T-helper 17 cell (primary cell): Measurements from ENCODE around the gene RRAGC. TPM values are rescaled to one million over a fixed set of nuclear protein-coding genes. Genes with fewer than 3 reads are reported as not detected.
A peak's percentile ranks its signal among the peaks of the same experiment; 100 is the strongest.
"Not testable (repeated sequence)": the region's sequence is repeated elsewhere in the genome, so short reads cannot be mapped to it uniquely, and the experiment has no call there.

Experiments
- ATAC-seq: fragments of 150-1000 bp; cut with Tn5 transposase; 2 replicates; pipeline ENCODE4 v1.10.0; 2021; ENCODE audit warnings: mild to moderate bottlenecking, moderate library complexity
- DNase-seq, 3 donors: peaks; one replicate each; pipeline versions ENCODE4 v3.0.0 to v3.0.0-alpha.2; 2020 to 2021
- H3K9me3 ChIP-seq: one replicate; pipeline ENCODE4 v1.7.0; 2013; ENCODE audit warnings: low read length, mild to moderate bottlenecking; ENCODE audit not compliant: control insufficient read depth, poor library complexity, severe bottlenecking
- H3K27ac Mint-ChIP-seq: one replicate; pipeline ENCODE4 v1.8.0; 2022; ENCODE audit warnings: mild to moderate bottlenecking, moderate library complexity, mixed read lengths
- H3K27me3 Mint-ChIP-seq: one replicate; pipeline ENCODE4 v1.8.0; 2022; ENCODE audit warnings: mixed read lengths
- H3K36me3 Mint-ChIP-seq: one replicate; pipeline ENCODE4 v1.8.0; 2022; ENCODE audit warnings: low read depth, mixed read lengths
- H3K4me1 Mint-ChIP-seq: one replicate; pipeline ENCODE4 v1.8.0; 2022; ENCODE audit warnings: mild to moderate bottlenecking, mixed read lengths
- H3K4me3 Mint-ChIP-seq: one replicate; pipeline ENCODE4 v1.8.0; 2022; ENCODE audit warnings: mild to moderate bottlenecking, moderate library complexity, mixed read lengths
- total RNA-seq, 4 donors: library from RNA in 2 of 4; stranded (reverse) in 2 of 4; gene quantifications; one replicate each; pipeline ENCODE4 v1.2.3 and lab custom pipeline; 2022 to 2026

RRAGC gene
- total RNA-seq, 2 donors from 2014 or later, result 15.8 to 16.9 TPM

GRCh38 chr1:38818175-38818976, 41.2 kb downstream of the RRAGC start:
- H3K9me3 ChIP-seq, result no peaks in the 10 kb centered on the region
- Mint-ChIP-seq H3K4me1 (peaks cover 4% of the 10 kb centered on the region), H3K27ac (no peak overlapping the region), H3K36me3 (no peaks in the 10 kb centered on the region), H3K4me3 (peak overlapping the region; percentile 67), H3K27me3 (peaks cover 81% of the 10 kb centered on the region)
- ATAC-seq (peak; percentile 69), DNase-seq (peak; percentile 32 to 41 (median 37))

GRCh38 chr1:38817267-38818174, 42.1 kb downstream of the RRAGC start:
- H3K27me3 Mint-ChIP-seq, result peaks cover 83% of the 10 kb centered on the region
- H3K9me3 ChIP-seq, result no peaks in the 10 kb centered on the region
- DNase-seq (no peak), ATAC-seq (no peak)
- H3K4me1 Mint-ChIP-seq, result peaks cover 4% of the 10 kb centered on the region
- no peaks in the 10 kb centered on the region for H3K36me3 Mint-ChIP-seq
- peak overlapping the region; percentile 31 for H3K4me3 Mint-ChIP-seq
- H3K27ac Mint-ChIP-seq, result no peak overlapping the region

- no peak overlapping the region for H3K27ac Mint-ChIP-seq
- DNase-seq (no peak), ATAC-seq (peak; percentile 52)
- peaks cover 4% of the 10 kb centered on the region for H3K4me1 Mint-ChIP-seq
- H3K27me3 Mint-ChIP-seq, result peaks cover 83% of the 10 kb centered on the region
- H3K36me3 Mint-ChIP-seq, result no peaks in the 10 kb centered on the region
- H3K4me3 Mint-ChIP-seq, result peak overlapping the region; percentile 58
- H3K9me3 ChIP-seq, result no peaks in the 10 kb centered on the region
Observed at GRCh38 chr1:38815903-38816627, 43.5 kb downstream of the RRAGC start.

GRCh38 chr1:38814984-38815464, 44.5 kb downstream of the RRAGC start:
- H3K4me1 Mint-ChIP-seq, result peaks cover 4% of the 10 kb centered on the region
- H3K27me3 Mint-ChIP-seq, result peaks cover 83% of the 10 kb centered on the region
- peaks cover 5% of the 10 kb centered on the region for H3K36me3 Mint-ChIP-seq
- no peak for ATAC-seq
- H3K27ac Mint-ChIP-seq, result no peak overlapping the region
- no peaks in the 10 kb centered on the region for H3K9me3 ChIP-seq
- no peak overlapping the region for H3K4me3 Mint-ChIP-seq
- DNase-seq, result no peak

- no peaks in the 10 kb centered on the region for H3K9me3 ChIP-seq
- Mint-ChIP-seq H3K4me3 (no peak overlapping the region), H3K4me1 (peaks cover 4% of the 10 kb centered on the region), H3K27me3 (peaks cover 79% of the 10 kb centered on the region), H3K27ac (no peak overlapping the region), H3K36me3 (peaks cover 7% of the 10 kb centered on the region)
- no peak for DNase-seq
- ATAC-seq, result no peak
Observed at GRCh38 chr1:38814444-38814983, 45.1 kb downstream of the RRAGC start.

GRCh38 chr1:38812981-38813380, 46.6 kb downstream of the RRAGC start:
- H3K4me1 Mint-ChIP-seq, result peaks cover 4% of the 10 kb centered on the region
- peaks cover 90% of the 10 kb centered on the region for H3K27me3 Mint-ChIP-seq
- H3K4me3 Mint-ChIP-seq, result no peak overlapping the region
- H3K36me3 Mint-ChIP-seq, result peaks cover 7% of the 10 kb centered on the region
- no peak for DNase-seq
- no peak for ATAC-seq
- H3K27ac Mint-ChIP-seq, result no peak overlapping the region
- H3K9me3 ChIP-seq, result no peaks in the 10 kb centered on the region

GRCh38 chr1:38811466-38811865, 48.1 kb downstream of the RRAGC start:
- Mint-ChIP-seq H3K36me3 (peaks cover 11% of the 10 kb centered on the region), H3K27me3 (peaks cover 95% of the 10 kb centered on the region)
- not testable (repeated sequence) for DNase-seq, H3K9me3 ChIP-seq, ATAC-seq, H3K4me3 Mint-ChIP-seq, H3K4me1 Mint-ChIP-seq, H3K27ac Mint-ChIP-seq

- no peaks in the 10 kb centered on the region for H3K9me3 ChIP-seq
- DNase-seq, result no peak
- Mint-ChIP-seq H3K4me3 (no peak overlapping the region), H3K36me3 (peaks cover 11% of the 10 kb centered on the region), H3K4me1 (peaks cover 6% of the 10 kb centered on the region), H3K27me3 (peaks cover 84% of the 10 kb centered on the region), H3K27ac (no peak overlapping the region)
- ATAC-seq, result no peak
Observed at GRCh38 chr1:38806090-38806489, 53.5 kb downstream of the RRAGC start.

GRCh38 chr1:38805036-38805435, 54.5 kb downstream of the RRAGC start:
- peaks cover 74% of the 10 kb centered on the region for H3K27me3 Mint-ChIP-seq
- ATAC-seq, result no peak

GRCh38 chr1:38804062-38804886, 55.3 kb downstream of the RRAGC start:
- H3K27ac Mint-ChIP-seq, result no peak overlapping the region
- no peak for ATAC-seq

More at GRCh38 chr1:38805036-38805435, 54.5 kb downstream of the RRAGC start:
- Mint-ChIP-seq H3K4me3 (peak overlapping the region; percentile 56), H3K4me1 (peaks cover 6% of the 10 kb centered on the region), H3K36me3 (peaks cover 6% of the 10 kb centered on the region), H3K27ac (no peak overlapping the region)
- no peak for DNase-seq
- H3K9me3 ChIP-seq, result no peaks in the 10 kb centered on the region

GRCh38 chr1:38803647-38804046, 55.9 kb downstream of the RRAGC start:
- ATAC-seq, result no peak
- no peak for DNase-seq
- Mint-ChIP-seq H3K36me3 (peaks cover 5% of the 10 kb centered on the region), H3K27me3 (peaks cover 65% of the 10 kb centered on the region), H3K4me3 (peak overlapping the region; percentile 57), H3K27ac (no peak overlapping the region), H3K4me1 (peaks cover 6% of the 10 kb centered on the region)
- H3K9me3 ChIP-seq, result no peaks in the 10 kb centered on the region

More at GRCh38 chr1:38804062-38804886, 55.3 kb downstream of the RRAGC start:
- H3K36me3 Mint-ChIP-seq, result peaks cover 5% of the 10 kb centered on the region
- H3K9me3 ChIP-seq, result no peaks in the 10 kb centered on the region
- DNase-seq, result no peak
- peaks cover 6% of the 10 kb centered on the region for H3K4me1 Mint-ChIP-seq
- peak overlapping the region; percentile 49 for H3K4me3 Mint-ChIP-seq
- peaks cover 72% of the 10 kb centered on the region for H3K27me3 Mint-ChIP-seq
